HTR-8/SVneo (cell line): ENCODE results near the gene WDR5B.
"Not testable (repeated sequence)": the region's sequence is repeated elsewhere in the genome, so short reads cannot be mapped to it uniquely, and the experiment has no call there.

Experiments
- DNase-seq: peaks from one replicate; pipeline ENCODE4 v3.0.0; 2011; ENCODE audit warnings: low spot score, mixed read lengths; ENCODE audit not compliant: insufficient read length
- FAIRE-seq: peaks from 2 replicates; lab custom pipeline; 2011; peaks lifted over from hg19 to GRCh38; lab: Jason Lieb, UNC

WDR5B gene

DNA sequence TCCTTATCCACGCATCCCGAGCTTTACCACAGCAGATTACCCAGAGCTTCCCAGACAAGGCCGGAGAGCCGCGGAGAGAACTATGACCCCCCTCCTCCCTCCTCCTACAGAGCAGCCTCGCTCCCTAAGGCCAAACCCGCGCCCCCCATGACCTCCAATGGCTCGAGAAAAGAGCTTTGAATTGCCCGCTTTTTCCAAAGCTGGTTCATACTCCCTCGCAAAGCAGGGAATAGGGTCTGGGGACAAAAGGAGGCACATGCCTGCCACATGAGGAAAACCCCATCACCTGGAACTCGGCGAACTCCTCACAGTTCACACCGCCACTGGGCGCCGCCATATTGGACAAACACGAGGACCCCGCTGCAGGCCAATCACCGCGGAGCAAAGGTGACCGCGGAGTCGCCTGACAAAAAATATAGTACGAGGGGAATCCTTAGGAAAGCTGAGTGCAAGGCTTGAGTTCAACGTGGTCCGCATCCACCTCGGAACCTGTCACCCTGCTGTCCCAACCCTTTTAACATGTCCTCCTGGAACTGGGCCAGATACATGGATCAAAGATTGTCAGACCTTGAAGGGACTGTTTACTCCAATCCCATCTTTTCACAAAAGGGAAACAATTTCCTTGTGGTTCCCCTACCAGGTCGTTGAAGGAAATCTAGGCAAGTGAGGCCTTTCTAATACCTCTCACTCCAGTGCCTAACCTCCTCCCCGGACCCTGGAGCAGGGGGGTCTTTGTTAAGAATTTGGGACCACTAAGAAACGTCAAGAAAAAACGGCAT lies 32.8 kb downstream of the WDR5B start, which contains the start of gene MIX23:
Gene MIX23 (minus strand): TSS at position 344 of the 779 bp plus-strand sequence. CDS start 7 bp downstream, at position 337.
- DNase-seq (peak; percentile 84), FAIRE-seq (peak; percentile 4)

DNA sequence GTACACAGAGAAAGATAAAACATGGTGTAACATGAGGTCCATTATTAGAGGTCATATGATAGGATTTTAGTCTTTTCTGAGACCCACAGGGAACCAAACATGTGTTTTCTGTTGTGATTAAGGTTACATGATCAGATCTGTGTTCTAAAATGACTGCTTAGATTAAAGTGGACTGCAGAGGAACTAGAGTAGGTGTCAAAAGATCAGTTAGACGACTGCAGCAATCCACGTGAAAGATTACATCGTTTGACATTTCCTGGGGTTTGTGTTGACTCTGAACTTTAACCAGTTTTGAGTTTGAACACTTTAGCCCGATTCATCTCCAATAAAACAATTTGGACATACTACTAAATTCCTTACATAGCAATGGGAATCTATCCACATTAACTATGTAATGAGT lies 37.9 kb downstream of the WDR5B start:
- no peak for DNase-seq
- no peak for FAIRE-seq

DNA sequence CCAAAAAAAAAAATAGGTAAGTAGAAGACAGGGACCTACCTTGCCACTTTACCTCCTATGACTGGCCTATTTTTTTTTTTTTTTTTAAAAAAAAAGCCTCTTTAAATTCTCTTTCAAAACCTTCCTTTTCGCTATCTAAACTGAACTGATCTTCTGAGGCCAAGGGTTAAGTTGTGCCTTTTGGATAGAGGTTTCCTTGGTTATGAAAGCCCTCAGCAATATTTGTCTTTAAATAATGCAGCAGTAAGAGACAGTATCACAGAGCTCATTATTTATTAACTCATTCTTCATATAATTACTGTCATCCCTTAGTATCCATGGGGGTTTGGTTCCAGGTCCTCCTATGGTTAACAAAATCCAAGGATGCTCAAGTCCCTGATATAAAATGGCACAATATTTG lies 41.8 kb downstream of the WDR5B start:
- no peak for DNase-seq
- FAIRE-seq, result no peak

DNA sequence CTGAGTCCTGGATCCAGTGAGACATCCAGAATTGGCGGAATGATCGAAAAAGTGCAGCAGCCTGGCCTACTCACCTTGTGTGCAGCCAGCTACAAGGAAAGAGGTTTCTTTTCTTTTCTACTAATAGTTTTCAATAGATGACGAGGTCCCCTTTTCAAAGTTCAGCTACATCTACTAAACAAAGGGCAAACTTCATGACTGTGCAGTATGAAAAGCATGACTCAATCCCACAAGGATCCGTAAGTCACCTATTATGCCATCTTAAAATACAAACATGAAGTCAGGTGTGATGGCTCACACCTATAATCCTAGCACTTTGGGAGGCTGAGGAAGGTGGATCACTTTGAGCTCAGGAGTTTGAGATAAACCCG lies 49.5 kb downstream of the WDR5B start:
- FAIRE-seq, result peak; percentile 44
- DNase-seq, result no peak

GRCh38 chr3:122365582-122366378 lies 50.1 kb downstream of the WDR5B start:
- FAIRE-seq, DNase-seq: not testable (repeated sequence)

- DNase-seq (no peak), FAIRE-seq (no peak)
These were observed 50.8 kb downstream of the WDR5B start for GRCh38 chr3:122365073-122365472.

DNA sequence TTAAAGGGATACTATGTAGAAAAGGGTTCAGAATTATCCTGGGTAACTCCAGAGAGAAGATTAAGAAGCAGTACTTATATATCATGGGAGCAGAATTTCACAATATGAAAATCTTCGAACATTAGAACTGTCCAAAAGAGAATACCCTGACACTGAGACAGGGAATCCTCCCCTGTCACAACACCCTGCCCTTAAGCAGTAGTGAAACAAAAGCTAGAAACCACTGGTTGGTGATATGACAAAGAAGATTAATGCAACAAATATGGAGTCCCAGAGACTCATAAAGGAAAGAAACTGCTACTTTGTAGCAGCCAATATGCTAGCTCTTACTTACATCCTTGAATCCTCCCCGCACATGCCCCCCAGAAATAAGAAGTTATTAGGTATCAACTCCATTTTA lies 51.4 kb downstream of the WDR5B start:
- no peak for FAIRE-seq
- no peak for DNase-seq
